DND-41 (cell line): ENCODE measurements around the gene CMTR1.

Experiments used
- ATAC-seq: fragments of 200-7000 bp; cut with Tn5 transposase; 3 replicates; pipeline ENCODE4 v1.9.1; 2021; ENCODE audit warnings: low read depth; ENCODE audit not compliant: insufficient read depth
- DNase-seq: peaks from one replicate; pipeline ENCODE4 v3.0.0-alpha.2; 2020
- H2AFZ ChIP-seq: 2 replicates; pipeline ENCODE4 v1.6.0; 2012; ENCODE audit warnings: low read depth, low read length
- H3K27ac ChIP-seq: 2 replicates; pipeline ENCODE4 v1.5.1; 2012; ENCODE audit warnings: low read length, inconsistent platforms
- H3K27me3 ChIP-seq: fragments of 200-600 bp; sonication (generic); 2 replicates; pipeline ENCODE4 v1.6.0; 2012; ENCODE audit warnings: low read length, mild to moderate bottlenecking, inconsistent platforms; ENCODE audit not compliant: insufficient read depth, poor library complexity
- H3K36me3 ChIP-seq: 2 replicates; pipeline ENCODE4 v1.5.1; 2012; ENCODE audit warnings: low read length, inconsistent platforms; ENCODE audit not compliant: insufficient read depth
- H3K4me1 ChIP-seq: 2 replicates; pipeline ENCODE4 v1.5.1; 2012; ENCODE audit warnings: mild to moderate bottlenecking, low read length; ENCODE audit not compliant: insufficient read depth
- H3K4me2 ChIP-seq: 2 replicates; pipeline ENCODE4 v1.6.0; 2012; ENCODE audit warnings: mild to moderate bottlenecking, moderate library complexity, low read length, inconsistent platforms; ENCODE audit not compliant: insufficient read depth
- H3K4me3 ChIP-seq, 2 experiments: fragments of 200-600 bp in 1 of 2; shearing (Covaris generic) in 1 of 2; 2 replicates each; pipeline ENCODE4 v1.5.1; 2012 to 2016; ENCODE audit warnings: inconsistent platforms in 2 of 2, low read length in 2 of 2, mild to moderate bottlenecking in 2 of 2, low read depth in 1 of 2, moderate library complexity in 1 of 2
- H3K79me2 ChIP-seq: 2 replicates; pipeline ENCODE4 v1.6.0; 2012; ENCODE audit warnings: low read length, inconsistent platforms; ENCODE audit not compliant: insufficient read depth
- H3K9ac ChIP-seq: 2 replicates; pipeline ENCODE4 v1.6.0; 2012; ENCODE audit warnings: low read depth, mild to moderate bottlenecking, inconsistent platforms, low read length, moderate library complexity
- H3K9me3 ChIP-seq: 2 replicates; pipeline ENCODE4 v1.5.1; 2012; ENCODE audit warnings: low read length, moderate library complexity, mild to moderate bottlenecking, inconsistent platforms; ENCODE audit not compliant: insufficient read depth, severe bottlenecking
- H4K20me1 ChIP-seq: 2 replicates; pipeline ENCODE4 v1.6.0; 2012; ENCODE audit warnings: low read length; ENCODE audit not compliant: insufficient read depth
- CTCF ChIP-seq: IDR thresholded peaks from 2 replicates; pipeline ENCODE4 v1.5.1; 2012; ENCODE audit warnings: borderline replicate concordance, low read length, moderate library complexity, mild to moderate bottlenecking; ENCODE audit not compliant: poor library complexity, severe bottlenecking; ENCODE audit errors: extremely low read depth
- EZH2 ChIP-seq: IDR thresholded peaks from 3 replicates; pipeline ENCODE4 v1.6.1; 2012; ENCODE audit warnings: borderline replicate concordance, low read depth, mild to moderate bottlenecking, moderate library complexity, low read length, inconsistent platforms; ENCODE audit not compliant: severe bottlenecking

The CMTR1 gene

GRCh38 chr6:37493661-37493995 lies 60.6 kb downstream of the CMTR1 start:
- Histone ChIP-seq H3K27me3 (no peaks in the 10 kb centered on the region), H3K27ac (no peak overlapping the region), H3K4me2 (no peak overlapping the region), H2AFZ (no peak overlapping the region), H3K9ac (no peak overlapping the region), H3K4me1 (peaks cover 11% of the 10 kb centered on the region), H3K4me3 (no peak overlapping the region), H3K79me2 (peaks cover 74% of the 10 kb centered on the region), H3K36me3 (peaks cover 7% of the 10 kb centered on the region), H3K9me3 (no peaks in the 10 kb centered on the region), H4K20me1 (peaks cover 36% of the 10 kb centered on the region)
- ATAC-seq = no peak
- no peak for TF ChIP-seq CTCF
- TF ChIP-seq EZH2 = no peak
- DNase-seq = no peak

GRCh38 chr6:37495244-37495934 lies 62.4 kb downstream of the CMTR1 start:
- Histone ChIP-seq H3K4me2 (no peak overlapping the region), H2AFZ (no peak overlapping the region), H3K27ac (no peak overlapping the region), H3K9ac (no peak overlapping the region), H4K20me1 (peaks cover 25% of the 10 kb centered on the region), H3K79me2 (peaks cover 72% of the 10 kb centered on the region), H3K27me3 (no peaks in the 10 kb centered on the region), H3K4me1 (peaks cover 24% of the 10 kb centered on the region), H3K36me3 (peaks cover 4% of the 10 kb centered on the region; the same call in 1 of the 2 replicates), H3K4me3 (no peak overlapping the region), H3K9me3 (no peaks in the 10 kb centered on the region)
- TF ChIP-seq CTCF (no peak), EZH2 (no peak)
- ATAC-seq = no peak
- no peak for DNase-seq

- TF ChIP-seq EZH2 (no peak), CTCF (no peak)
- Histone ChIP-seq H3K4me2 (peak overlapping the region; percentile 65; the same call in 1 of the 2 replicates), H3K4me3 (no peak overlapping the region), H4K20me1 (peaks cover 14% of the 10 kb centered on the region; the same call in 1 of the 2 replicates), H3K4me1 (peaks cover 37% of the 10 kb centered on the region), H3K36me3 (peaks cover 4% of the 10 kb centered on the region; the same call in 1 of the 2 replicates), H3K79me2 (peaks cover 65% of the 10 kb centered on the region), H3K9ac (0 out of 2 replicates have a peak overlapping the region, but pooled peaks have one; percentile 7), H2AFZ (no peak overlapping the region), H3K27ac (no peak overlapping the region), H3K9me3 (no peaks in the 10 kb centered on the region), H3K27me3 (no peaks in the 10 kb centered on the region)
- DNase-seq (no peak), ATAC-seq (no peak)
Measured at GRCh38 chr6:37496951-37497885, 64.2 kb downstream of the CMTR1 start.
